Ovary (tissue), 3 donors: ENCODE results near the gene KIF5B.

Experiments used
- CTCF ChIP-seq, 3 donors: fragments of 450-650 bp in 2 of 3; fragments of 200-600 bp in 1 of 3; IDR thresholded peaks; one replicate each; pipeline versions ENCODE4 v1.5.1 to v1.8.0; 2016 to 2022; ENCODE audit warnings: antibody characterized with exemption in 3 of 3, mild to moderate bottlenecking in 1 of 3
- EP300 ChIP-seq: sonication (generic); formaldehyde crosslinking; IDR thresholded peaks from one replicate; pipeline ENCODE4 v1.6.1; 2017; ENCODE audit warnings: antibody characterized with exemption
- donor health status: DM: no; HTN: no; CAD: no.

GRCh38 chr10:32057036-32057372 is 779 bp upstream of the KIF5B start:
- no peak for TF ChIP-seq CTCF (IDR thresholded peaks at IDR 0.05)
- TF ChIP-seq EP300, result no peak
